ENCODE data around the gene ZDHHC13. TPM values are rescaled to one million over a fixed set of nuclear protein-coding genes. Genes with fewer than 3 reads are reported as not detected.

Gene ZDHHC13
- polyA plus RNA-seq: 1 to 10 TPM; 4.6 to 5.7 (median 5.2) TPM

GRCh38 chr11:19116971-19117759, at the start of gene ZDHHC13:
ZDHHC13 (plus strand) TSS chr11:19117168; CDS start chr11:19117250, 82 bp downstream.
- no peak within 1 kb of the TSS for H3K27ac ChIP-seq (ENCODE audit: low read depth, low read length)
- 0 to 1% (median 1%) methylated on average over 54 to 61 of the region's 61 CpGs for WGBS, 3 donors

- 4% methylated on average over 11 of the region's 11 CpGs for WGBS, 3 donors
- no peak overlapping the region for H3K27ac ChIP-seq (ENCODE audit: low read depth, low read length)
Observed at GRCh38 chr11:19071255-19071654, 45.7 kb upstream of the ZDHHC13 start.

- 69 to 95% (median 83%) methylated on average over 5 of the region's 5 CpGs for WGBS, 3 donors
- H3K27ac ChIP-seq (ENCODE audit: low read depth, low read length): no peak overlapping the region
Observed at GRCh38 chr11:19072464-19072863, 44.5 kb upstream of the ZDHHC13 start.

- H3K27ac ChIP-seq (ENCODE audit: low read depth, low read length): no peak overlapping the region
Observed at GRCh38 chr11:19073454-19074415, 43.2 kb upstream of the ZDHHC13 start.

GRCh38 chr11:19075636-19076035, 41.3 kb upstream of the ZDHHC13 start:
- WGBS, 3 donors: 58 to 74% (median 64%) methylated on average over 3 of the region's 3 CpGs
- H3K27ac ChIP-seq (ENCODE audit: low read depth, low read length): no peak overlapping the region

More at GRCh38 chr11:19073454-19074415, 43.2 kb upstream of the ZDHHC13 start:
- 49 to 65% (median 64%) methylated on average over 10 of the region's 10 CpGs for WGBS, 3 donors

- 46 to 57% (median 50%) methylated on average over 10 of the region's 10 CpGs for WGBS, 3 donors
- H3K27ac ChIP-seq (ENCODE audit: low read depth, low read length): no peak overlapping the region
Observed at GRCh38 chr11:19076744-19077589, 40.0 kb upstream of the ZDHHC13 start.

GRCh38 chr11:19077965-19078364, 39.0 kb upstream of the ZDHHC13 start:
- no peak overlapping the region for H3K27ac ChIP-seq (ENCODE audit: low read depth, low read length)

- 32 to 50% (median 44%) methylated on average over 6 of the region's 6 CpGs for WGBS, 3 donors
- H3K27ac ChIP-seq (ENCODE audit: low read depth, low read length): no peak overlapping the region
Observed at GRCh38 chr11:19079643-19080440, 37.1 kb upstream of the ZDHHC13 start.

GRCh38 chr11:19080579-19080993, 36.4 kb upstream of the ZDHHC13 start:
- 26 to 86% (median 83%) methylated on average over 6 of the region's 6 CpGs for WGBS, 3 donors
- no peak overlapping the region for H3K27ac ChIP-seq (ENCODE audit: low read depth, low read length)

GRCh38 chr11:19083166-19083565, 33.8 kb upstream of the ZDHHC13 start:
- H3K27ac ChIP-seq (ENCODE audit: low read depth, low read length): no peak overlapping the region
- WGBS, 3 donors: 90 to 93% (median 92%) methylated on average over 1 of the region's 1 CpG

- H3K27ac ChIP-seq (ENCODE audit: low read depth, low read length): no peak overlapping the region
- 61 to 74% (median 61%) methylated on average over 5 of the region's 5 CpGs for WGBS, 3 donors
Observed at GRCh38 chr11:19084661-19085315, 32.2 kb upstream of the ZDHHC13 start.

GRCh38 chr11:19087658-19088057, 29.3 kb upstream of the ZDHHC13 start:
- 69 to 82% (median 75%) methylated on average over 8 of the region's 8 CpGs for WGBS, 3 donors
- H3K27ac ChIP-seq (ENCODE audit: low read depth, low read length): no peak overlapping the region

GRCh38 chr11:19088791-19089190, 28.2 kb upstream of the ZDHHC13 start:
- 72 to 79% (median 77%) methylated on average over 4 of the region's 4 CpGs for WGBS, 3 donors
- no peak overlapping the region for H3K27ac ChIP-seq (ENCODE audit: low read depth, low read length)

- H3K27ac ChIP-seq (ENCODE audit: low read depth, low read length): no peak overlapping the region
Observed at GRCh38 chr11:19089421-19089820, 27.5 kb upstream of the ZDHHC13 start.

GRCh38 chr11:19091366-19091765, 25.6 kb upstream of the ZDHHC13 start:
- no peak overlapping the region for H3K27ac ChIP-seq (ENCODE audit: low read depth, low read length)
- 73 to 84% (median 80%) methylated on average over 1 of the region's 1 CpG for WGBS, 3 donors

More at GRCh38 chr11:19089421-19089820, 27.5 kb upstream of the ZDHHC13 start:
- WGBS, 3 donors: 88 to 94% (median 94%) methylated on average over 5 of the region's 5 CpGs

- WGBS, 3 donors: 72 to 78% (median 76%) methylated on average over 3 of the region's 3 CpGs
- no peak overlapping the region for H3K27ac ChIP-seq (ENCODE audit: low read depth, low read length)
Observed at GRCh38 chr11:19092342-19092741, 24.6 kb upstream of the ZDHHC13 start.

- 95 to 98% (median 96%) methylated on average over 2 of the region's 2 CpGs for whole genome bisulfite sequencing, 3 donors
- no peak overlapping the region for H3K27ac ChIP-seq (ENCODE audit: low read depth, low read length)
Observed at GRCh38 chr11:19092850-19093249, 24.1 kb upstream of the ZDHHC13 start.
